Measurements from ENCODE around the gene DENND5A. TPM values are rescaled to one million over a fixed set of nuclear protein-coding genes. Genes with fewer than 3 reads are reported as not detected.

Gene DENND5A
- total RNA-seq, 4 donors from 2014 or later, result 103 to 135 (median 108) TPM

DNA sequence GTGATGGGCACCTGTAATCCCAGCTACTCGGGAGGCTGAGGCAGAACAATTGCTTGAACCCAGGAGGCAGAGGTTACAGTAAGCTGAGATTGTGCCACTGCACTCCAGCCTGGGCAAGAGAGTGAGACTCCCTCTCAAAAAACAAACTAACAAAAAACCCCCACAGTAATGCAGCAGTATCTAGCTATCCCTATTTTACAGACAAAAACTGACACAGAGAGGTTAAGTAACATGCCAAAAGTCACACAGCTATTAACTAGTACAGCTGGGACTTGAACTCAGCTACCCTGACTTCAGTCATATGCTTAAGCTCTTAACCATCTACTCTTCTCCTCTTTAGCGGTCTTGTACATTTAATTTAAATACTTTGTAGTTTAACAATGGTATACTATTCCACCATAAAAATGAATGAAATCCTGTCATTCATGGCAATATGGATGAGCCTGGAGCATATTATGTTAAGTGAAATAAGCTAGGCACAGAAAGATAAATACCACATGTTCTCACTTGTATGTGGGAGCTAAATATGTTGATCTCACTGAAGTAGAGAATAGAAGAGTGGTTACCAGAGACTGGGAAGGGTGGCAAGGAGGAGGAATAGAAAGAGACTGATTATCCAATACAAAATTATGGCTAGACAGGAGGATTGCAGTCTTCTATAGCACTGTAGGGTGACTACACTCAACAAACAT lies 82.8 kb downstream of the DENND5A start:
- Histone ChIP-seq H3K27me3 (no peaks in the 10 kb centered on the region), H3K27ac (replicated peaks in 1 of 4) (no peak overlapping the region), H3K9me3 (no peaks in the 10 kb centered on the region), H3K4me1 (peaks cover 10 to 14% (median 13%) of the 10 kb centered on the region in 4 donors), H3K4me3 (no peak overlapping the region), H3K36me3 (peaks cover 7 to 48% (median 32%) of the 10 kb centered on the region in 4 donors)
- no peak for TF ChIP-seq POLR2A (IDR thresholded peaks at IDR 0.05; ENCODE audit: low read depth)
- TF ChIP-seq, protein P1, sequence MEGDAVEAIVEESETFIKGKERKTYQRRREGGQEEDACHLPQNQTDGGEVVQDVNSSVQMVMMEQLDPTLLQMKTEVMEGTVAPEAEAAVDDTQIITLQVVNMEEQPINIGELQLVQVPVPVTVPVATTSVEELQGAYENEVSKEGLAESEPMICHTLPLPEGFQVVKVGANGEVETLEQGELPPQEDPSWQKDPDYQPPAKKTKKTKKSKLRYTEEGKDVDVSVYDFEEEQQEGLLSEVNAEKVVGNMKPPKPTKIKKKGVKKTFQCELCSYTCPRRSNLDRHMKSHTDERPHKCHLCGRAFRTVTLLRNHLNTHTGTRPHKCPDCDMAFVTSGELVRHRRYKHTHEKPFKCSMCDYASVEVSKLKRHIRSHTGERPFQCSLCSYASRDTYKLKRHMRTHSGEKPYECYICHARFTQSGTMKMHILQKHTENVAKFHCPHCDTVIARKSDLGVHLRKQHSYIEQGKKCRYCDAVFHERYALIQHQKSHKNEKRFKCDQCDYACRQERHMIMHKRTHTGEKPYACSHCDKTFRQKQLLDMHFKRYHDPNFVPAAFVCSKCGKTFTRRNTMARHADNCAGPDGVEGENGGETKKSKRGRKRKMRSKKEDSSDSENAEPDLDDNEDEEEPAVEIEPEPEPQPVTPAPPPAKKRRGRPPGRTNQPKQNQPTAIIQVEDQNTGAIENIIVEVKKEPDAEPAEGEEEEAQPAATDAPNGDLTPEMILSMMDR (IDR thresholded peaks at IDR 0.05), result no peak
- TF ChIP-seq EP300 (IDR thresholded peaks at IDR 0.05), result no peak
- TF ChIP-seq POLR2AphosphoS5 (IDR thresholded peaks at IDR 0.05), result no peak
- WGBS, result 100% methylated on average over 2 of the region's 2 CpGs
- intact Hi-C loops (cut with DNase I), result no loop called here
- DNase-seq (ENCODE audit: extremely low spot score), result no peak

GRCh38 chr11:9180784-9181183 lies 84.4 kb downstream of the DENND5A start:
- no peak for DNase-seq (ENCODE audit: extremely low spot score)
- Histone ChIP-seq H3K4me1 (peaks cover 10 to 14% (median 13%) of the 10 kb centered on the region in 4 donors), H3K27me3 (no peaks in the 10 kb centered on the region), H3K9me3 (no peaks in the 10 kb centered on the region), H3K27ac (replicated peaks in 1 of 4) (peak overlapping the region in 3 of 4 donors; percentile 5 to 37 (median 13)), H3K36me3 (peaks cover 13 to 63% (median 39%) of the 10 kb centered on the region in 4 donors), H3K4me3 (no peak overlapping the region)
- intact Hi-C loops (cut with DNase I), result no loop called here
- TF ChIP-seq, protein P1 (IDR thresholded peaks at IDR 0.05), result no peak
- 40% methylated on average over 4 of the region's 4 CpGs for WGBS

- H3K4me1 ChIP-seq, result peaks cover 10 to 14% (median 13%) of the 10 kb centered on the region in 4 donors
- H3K36me3 ChIP-seq, result peaks cover 13 to 72% (median 39%) of the 10 kb centered on the region in 4 donors
- intact Hi-C loops (cut with DNase I), result loop anchor here (10.0 kb wide), 1 partner anchor 326 kb away; no protein-coding TSS in a partner anchor
- H3K4me3 ChIP-seq, result no peak overlapping the region
- no peak for DNase-seq (ENCODE audit: extremely low spot score)
- no peak for TF ChIP-seq POLR2AphosphoS5 (IDR thresholded peaks at IDR 0.05)
- TF ChIP-seq EP300 (IDR thresholded peaks at IDR 0.05), result no peak
- TF ChIP-seq, protein P1 (IDR thresholded peaks at IDR 0.05), result no peak
- no peak for TF ChIP-seq POLR2A (IDR thresholded peaks at IDR 0.05; ENCODE audit: low read depth)
- H3K9me3 ChIP-seq, result no peaks in the 10 kb centered on the region
- 95% methylated on average over 1 of the region's 1 CpG for WGBS
- H3K27me3 ChIP-seq, result no peaks in the 10 kb centered on the region
- no peak overlapping the region for H3K27ac ChIP-seq (replicated peaks in 1 of 4)
Measured at GRCh38 chr11:9179141-9179540, 86.0 kb downstream of the DENND5A start.

DNA sequence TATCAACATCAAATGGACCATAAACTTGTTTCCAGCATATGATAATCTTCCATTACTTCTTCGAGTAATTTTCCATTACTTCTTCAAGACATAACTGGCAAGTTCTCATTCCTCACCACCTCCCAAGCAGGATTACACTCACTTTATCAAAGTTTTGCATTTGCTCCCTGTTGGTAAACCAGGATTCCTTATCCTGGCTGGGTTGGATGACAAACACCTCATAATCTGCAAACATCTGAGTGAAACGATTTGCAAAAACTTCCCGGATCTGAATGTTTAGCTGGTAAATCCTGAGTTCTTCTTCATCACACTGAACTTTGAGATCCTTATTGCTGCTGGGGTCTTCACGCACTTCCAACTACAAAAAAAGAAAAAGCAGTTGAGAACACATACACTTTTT lies 86.4 kb downstream of the DENND5A start:
- Histone ChIP-seq H3K4me1 (peaks cover 10 to 14% (median 13%) of the 10 kb centered on the region in 4 donors), H3K9me3 (no peaks in the 10 kb centered on the region), H3K36me3 (peaks cover 13 to 69% (median 37%) of the 10 kb centered on the region in 4 donors), H3K4me3 (no peak overlapping the region), H3K27ac (replicated peaks in 1 of 4) (no peak overlapping the region), H3K27me3 (no peaks in the 10 kb centered on the region)
- 88% methylated on average over 4 of the region's 4 CpGs for WGBS
- TF ChIP-seq EP300 (IDR thresholded peaks at IDR 0.05) (no peak), POLR2AphosphoS5 (IDR thresholded peaks at IDR 0.05) (no peak), POLR2A (IDR thresholded peaks at IDR 0.05; ENCODE audit: low read depth) (no peak)
- TF ChIP-seq, protein P1 (IDR thresholded peaks at IDR 0.05), result no peak
- no peak for DNase-seq (ENCODE audit: extremely low spot score)
- intact Hi-C loops (cut with DNase I), result loop anchor here (10.0 kb wide), 1 partner anchor 326 kb away; no protein-coding TSS in a partner anchor

Measured in esophagus muscularis mucosa (tissue), 4 donors.